Liver (tissue), 9 donors: ENCODE results near the gene UBE2D1. TPM values are rescaled to one million over a fixed set of nuclear protein-coding genes. Genes with fewer than 3 reads are reported as not detected.

Experiments used
- DNase-seq: peaks from one replicate; pipeline ENCODE4 v3.0.0-alpha.2; 2017; ENCODE audit warnings: low spot score
- H3K27ac ChIP-seq, 2 donors: one replicate each; pipeline ENCODE4 v1.7.0; 2013; ENCODE audit warnings: inconsistent platforms in 2 of 2, low read length in 2 of 2, control low read depth in 1 of 2, low read depth in 1 of 2, mild to moderate bottlenecking in 1 of 2
- H3K27me3 ChIP-seq, 4 donors: one replicate each; pipeline versions ENCODE4 v1.6.1 to v1.7.0; 2013; ENCODE audit warnings: low read length in 3 of 4, inconsistent platforms in 1 of 4, mild to moderate bottlenecking in 1 of 4, moderate library complexity in 1 of 4; ENCODE audit not compliant: control insufficient read depth in 4 of 4, insufficient read depth in 4 of 4
- H3K36me3 ChIP-seq, 4 donors: one replicate each; pipeline versions ENCODE4 v1.6.1 to v1.7.0; 2013; ENCODE audit warnings: low read length in 3 of 4, mild to moderate bottlenecking in 3 of 4, low read depth in 1 of 4, moderate library complexity in 1 of 4; ENCODE audit not compliant: control insufficient read depth in 4 of 4, insufficient read depth in 3 of 4
- H3K4me1 ChIP-seq, 4 donors: one replicate each; pipeline versions ENCODE4 v1.6.1 to v1.7.0; 2013; ENCODE audit warnings: low read length in 3 of 4, mild to moderate bottlenecking in 3 of 4, moderate library complexity in 1 of 4; ENCODE audit not compliant: control insufficient read depth in 4 of 4, insufficient read depth in 4 of 4
- H3K4me3 ChIP-seq, 3 donors: one replicate each; pipeline versions ENCODE4 v1.6.1 to v1.7.0; 2013; ENCODE audit warnings: low read length in 3 of 3, control low read depth in 1 of 3, low read depth in 1 of 3, mild to moderate bottlenecking in 1 of 3
- H3K9ac ChIP-seq, 2 donors: one replicate each; pipeline ENCODE4 v1.7.0; 2013; ENCODE audit warnings: low read length in 2 of 2, mild to moderate bottlenecking in 2 of 2, moderate library complexity in 2 of 2, control low read depth in 1 of 2, low read depth in 1 of 2
- H3K9me3 ChIP-seq, 4 donors: one replicate each; pipeline versions ENCODE4 v1.6.1 to v1.7.0; 2013; ENCODE audit warnings: low read length in 3 of 4; ENCODE audit not compliant: control insufficient read depth in 4 of 4
- EGR1 ChIP-seq, 2 donors: IDR thresholded peaks; 2 replicates each; pipeline ENCODE4 v1.6.1; 2016 to 2018; ENCODE audit warnings: antibody characterized with exemption in 2 of 2, low read depth in 2 of 2
- FOXA1 ChIP-seq: IDR thresholded peaks from 2 replicates; pipeline ENCODE4 v1.6.1; 2016; ENCODE audit warnings: antibody characterized with exemption
- FOXA2 ChIP-seq: IDR thresholded peaks from 2 replicates; pipeline ENCODE4 v1.6.1; 2016; ENCODE audit warnings: antibody characterized with exemption
- GABPA ChIP-seq, 2 donors: IDR thresholded peaks in 1 of 2; conservative IDR thresholded peaks in 1 of 2; 2 replicates each; pipeline ENCODE4 v1.6.1; 2016; ENCODE audit warnings: antibody characterized with exemption in 2 of 2, mild to moderate bottlenecking in 1 of 2, moderate library complexity in 1 of 2
- HNF4A ChIP-seq, 2 donors: conservative IDR thresholded peaks; 2 replicates each; pipeline ENCODE4 v1.6.1; 2016; ENCODE audit warnings: antibody characterized with exemption in 2 of 2, mild to moderate bottlenecking in 2 of 2
- HNF4G ChIP-seq: IDR thresholded peaks from 2 replicates; pipeline ENCODE4 v1.6.1; 2016; ENCODE audit warnings: antibody characterized with exemption
- JUND ChIP-seq, 2 donors: IDR thresholded peaks; 2 replicates each; pipeline ENCODE4 v1.6.1; 2016; ENCODE audit warnings: antibody characterized with exemption in 2 of 2
- NR2F2 ChIP-seq: IDR thresholded peaks from 2 replicates; pipeline ENCODE4 v1.6.1; 2016; ENCODE audit warnings: antibody characterized with exemption
- RAD21 ChIP-seq, 2 donors: IDR thresholded peaks; 2 replicates each; pipeline ENCODE4 v1.6.1; 2016; ENCODE audit warnings: antibody characterized with exemption in 2 of 2, mild to moderate bottlenecking in 2 of 2
- RXRA ChIP-seq, 2 donors: IDR thresholded peaks; 2 replicates each; pipeline ENCODE4 v1.6.1; 2017 to 2018; ENCODE audit warnings: antibody characterized with exemption in 2 of 2, mild to moderate bottlenecking in 1 of 2
- SP1 ChIP-seq: IDR thresholded peaks from 2 replicates; pipeline ENCODE4 v1.6.1; 2018; ENCODE audit warnings: antibody characterized with exemption, mild to moderate bottlenecking
- TAF1 ChIP-seq: conservative IDR thresholded peaks from 2 replicates; pipeline ENCODE4 v1.6.1; 2016; ENCODE audit warnings: antibody characterized with exemption, mild to moderate bottlenecking
- YY1 ChIP-seq: IDR thresholded peaks from 2 replicates; pipeline ENCODE4 v1.6.1; 2016; ENCODE audit warnings: antibody characterized with exemption, mild to moderate bottlenecking
- WGBS: extraction: QIAGEN DNeasy Blood & Tissue Kit; methylation state at CpG from one replicate; pipeline ENCODE4 v1.1.7; 2013; 5-methylcytosine and 5-hydroxymethylcytosine counted together
- polyA plus RNA-seq, 2 donors: library from polyadenylated mRNA; stranded (reverse) in 1 of 2; unstranded in 1 of 2; fragments of 200-250 nt in 1 of 2; fragments of >200 nt in 1 of 2; fragmentation: Nextera tagmentation in 1 of 2; extraction: Ambion mirVana in 1 of 2; gene quantifications; one replicate each; pipeline versions ENCODE4 v1.2.1 to v1.2.3, GENCODE V29; 2013 to 2015
- total RNA-seq, 2 donors: library from RNA; depleted of rRNA; stranded (reverse); fragments of >200 nt; gene quantifications; one replicate each; pipeline ENCODE4 v1.2.3, GENCODE V29; 2014
- TF ChIP-seq, protein P1 (sequence below): fragments of 150-350 bp; IDR thresholded peaks from 2 replicates; pipeline ENCODE4 v1.5.1; 2017; ENCODE audit warnings: improper control_type of control experiment, low read depth, low read length; ENCODE audit not compliant: missing input control
- TF ChIP-seq, protein P2 (sequence below): IDR thresholded peaks from 2 replicates; pipeline ENCODE4 v1.6.1; 2016; ENCODE audit warnings: antibody characterized with exemption
- TF ChIP-seq, protein P3 (sequence below): IDR thresholded peaks from 2 replicates; pipeline ENCODE4 v1.6.1; 2016; ENCODE audit warnings: antibody characterized with exemption
- TF ChIP-seq, protein P4 (sequence below): IDR thresholded peaks from 2 replicates; pipeline ENCODE4 v1.6.1; 2016; ENCODE audit warnings: antibody characterized with exemption
- donor health status: healthy.
- donor health status: healthy.
- donor health status: healthy.
- donor health status: healthy.
- donor health status: healthy.

UBE2D1 gene
- total and polyA plus RNA-seq, 4 donors = 3.5 to 6.8 (median 5.8) TPM

DNA sequence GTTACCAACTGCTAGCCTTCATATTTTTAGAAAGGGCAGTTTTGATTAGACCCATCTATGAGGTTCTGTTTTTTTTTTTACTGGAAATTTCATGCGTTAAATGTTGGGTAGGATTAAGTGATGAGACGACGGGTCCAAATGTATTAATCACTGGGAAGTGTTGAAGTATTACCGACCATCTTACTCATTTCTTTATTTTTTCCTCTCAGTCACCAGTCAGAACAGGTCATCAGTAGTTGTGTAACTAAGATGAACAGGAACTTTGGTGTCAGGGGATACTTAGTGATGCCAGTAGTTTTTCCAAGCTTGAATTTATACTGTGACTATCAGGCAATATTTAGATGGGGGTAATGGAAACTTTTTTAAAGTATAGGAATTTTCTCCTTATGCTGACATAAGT, 64.6 kb downstream of the UBE2D1 start (continued):
- TF ChIP-seq, protein P1, sequence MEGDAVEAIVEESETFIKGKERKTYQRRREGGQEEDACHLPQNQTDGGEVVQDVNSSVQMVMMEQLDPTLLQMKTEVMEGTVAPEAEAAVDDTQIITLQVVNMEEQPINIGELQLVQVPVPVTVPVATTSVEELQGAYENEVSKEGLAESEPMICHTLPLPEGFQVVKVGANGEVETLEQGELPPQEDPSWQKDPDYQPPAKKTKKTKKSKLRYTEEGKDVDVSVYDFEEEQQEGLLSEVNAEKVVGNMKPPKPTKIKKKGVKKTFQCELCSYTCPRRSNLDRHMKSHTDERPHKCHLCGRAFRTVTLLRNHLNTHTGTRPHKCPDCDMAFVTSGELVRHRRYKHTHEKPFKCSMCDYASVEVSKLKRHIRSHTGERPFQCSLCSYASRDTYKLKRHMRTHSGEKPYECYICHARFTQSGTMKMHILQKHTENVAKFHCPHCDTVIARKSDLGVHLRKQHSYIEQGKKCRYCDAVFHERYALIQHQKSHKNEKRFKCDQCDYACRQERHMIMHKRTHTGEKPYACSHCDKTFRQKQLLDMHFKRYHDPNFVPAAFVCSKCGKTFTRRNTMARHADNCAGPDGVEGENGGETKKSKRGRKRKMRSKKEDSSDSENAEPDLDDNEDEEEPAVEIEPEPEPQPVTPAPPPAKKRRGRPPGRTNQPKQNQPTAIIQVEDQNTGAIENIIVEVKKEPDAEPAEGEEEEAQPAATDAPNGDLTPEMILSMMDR = no peak
- TF ChIP-seq, protein P2, sequence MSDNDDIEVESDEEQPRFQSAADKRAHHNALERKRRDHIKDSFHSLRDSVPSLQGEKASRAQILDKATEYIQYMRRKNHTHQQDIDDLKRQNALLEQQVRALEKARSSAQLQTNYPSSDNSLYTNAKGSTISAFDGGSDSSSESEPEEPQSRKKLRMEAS = no peak
- TF ChIP-seq GABPA (IDR thresholded peaks at IDR 0.05 in 1 of 2, conservative IDR thresholded peaks at IDR 0.05 in 1 of 2) = no peak
- no peak for TF ChIP-seq YY1

DNA sequence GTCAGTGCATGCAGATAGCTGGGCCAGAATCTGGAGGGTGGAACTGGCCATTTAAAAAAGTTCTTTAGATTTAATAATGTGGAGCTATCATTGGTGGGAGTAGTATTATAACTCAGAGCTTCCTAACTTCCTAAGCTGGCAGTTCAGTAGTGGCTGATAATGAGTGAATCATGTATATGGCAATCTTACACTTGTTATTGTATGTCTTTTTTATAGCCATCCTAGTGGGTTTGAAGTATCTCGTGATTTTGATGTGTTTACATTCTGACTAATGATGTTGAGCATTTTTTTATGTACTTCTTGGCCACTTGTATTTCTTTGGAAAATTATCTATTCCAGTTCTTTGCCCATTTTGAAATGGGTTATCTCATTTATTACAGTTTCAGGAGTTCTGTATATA, 65.8 kb downstream of the UBE2D1 start:
- no peak for TF ChIP-seq HNF4G
- no peak for TF ChIP-seq NR2F2
- TF ChIP-seq RXRA (IDR thresholded peaks at IDR 0.05) = no peak
- TF ChIP-seq, protein P3, sequence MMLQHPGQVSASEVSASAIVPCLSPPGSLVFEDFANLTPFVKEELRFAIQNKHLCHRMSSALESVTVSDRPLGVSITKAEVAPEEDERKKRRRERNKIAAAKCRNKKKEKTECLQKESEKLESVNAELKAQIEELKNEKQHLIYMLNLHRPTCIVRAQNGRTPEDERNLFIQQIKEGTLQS = no peak
- no peak for TF ChIP-seq HNF4A (conservative IDR thresholded peaks at IDR 0.05)
- no peak for TF ChIP-seq JUND (IDR thresholded peaks at IDR 0.05)
- TF ChIP-seq, protein P1 = no peak
- no peak for TF ChIP-seq GABPA (IDR thresholded peaks at IDR 0.05 in 1 of 2, conservative IDR thresholded peaks at IDR 0.05 in 1 of 2)
- TF ChIP-seq RAD21 (IDR thresholded peaks at IDR 0.05) = no peak
- TF ChIP-seq, protein P2 = no peak
- TF ChIP-seq, protein P4, sequence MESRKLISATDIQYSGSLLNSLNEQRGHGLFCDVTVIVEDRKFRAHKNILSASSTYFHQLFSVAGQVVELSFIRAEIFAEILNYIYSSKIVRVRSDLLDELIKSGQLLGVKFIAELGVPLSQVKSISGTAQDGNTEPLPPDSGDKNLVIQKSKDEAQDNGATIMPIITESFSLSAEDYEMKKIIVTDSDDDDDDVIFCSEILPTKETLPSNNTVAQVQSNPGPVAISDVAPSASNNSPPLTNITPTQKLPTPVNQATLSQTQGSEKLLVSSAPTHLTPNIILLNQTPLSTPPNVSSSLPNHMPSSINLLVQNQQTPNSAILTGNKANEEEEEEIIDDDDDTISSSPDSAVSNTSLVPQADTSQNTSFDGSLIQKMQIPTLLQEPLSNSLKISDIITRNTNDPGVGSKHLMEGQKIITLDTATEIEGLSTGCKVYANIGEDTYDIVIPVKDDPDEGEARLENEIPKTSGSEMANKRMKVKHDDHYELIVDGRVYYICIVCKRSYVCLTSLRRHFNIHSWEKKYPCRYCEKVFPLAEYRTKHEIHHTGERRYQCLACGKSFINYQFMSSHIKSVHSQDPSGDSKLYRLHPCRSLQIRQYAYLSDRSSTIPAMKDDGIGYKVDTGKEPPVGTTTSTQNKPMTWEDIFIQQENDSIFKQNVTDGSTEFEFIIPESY = no peak
- TF ChIP-seq FOXA1 = no peak
- TF ChIP-seq FOXA2 = no peak
- no peak for TF ChIP-seq TAF1
- TF ChIP-seq SP1 = no peak
- no peak for TF ChIP-seq EGR1 (IDR thresholded peaks at IDR 0.05; ENCODE audit: low read depth in 2 of 2)
- no peak for TF ChIP-seq YY1
- H3K4me3 ChIP-seq = no peak overlapping the region
- H3K9me3 ChIP-seq = no peaks in the 10 kb centered on the region
- WGBS = 79% methylated on average over 1 of the region's 1 CpG
- no peaks in the 10 kb centered on the region for H3K4me1 ChIP-seq
- H3K9ac ChIP-seq = no peak overlapping the region
- DNase-seq = no peak
- no peaks in the 10 kb centered on the region for H3K27me3 ChIP-seq
- peaks cover 0 to 14% (median 4%) of the 10 kb centered on the region in 4 donors for H3K36me3 ChIP-seq
- H3K27ac ChIP-seq = no peak overlapping the region
